ENCODE measurements around the gene ZNF697.
"Not testable (repeated sequence)": the region's sequence is repeated elsewhere in the genome, so short reads cannot be mapped to it uniquely, and the experiment has no call there.

- TF ChIP-seq, protein P1, sequence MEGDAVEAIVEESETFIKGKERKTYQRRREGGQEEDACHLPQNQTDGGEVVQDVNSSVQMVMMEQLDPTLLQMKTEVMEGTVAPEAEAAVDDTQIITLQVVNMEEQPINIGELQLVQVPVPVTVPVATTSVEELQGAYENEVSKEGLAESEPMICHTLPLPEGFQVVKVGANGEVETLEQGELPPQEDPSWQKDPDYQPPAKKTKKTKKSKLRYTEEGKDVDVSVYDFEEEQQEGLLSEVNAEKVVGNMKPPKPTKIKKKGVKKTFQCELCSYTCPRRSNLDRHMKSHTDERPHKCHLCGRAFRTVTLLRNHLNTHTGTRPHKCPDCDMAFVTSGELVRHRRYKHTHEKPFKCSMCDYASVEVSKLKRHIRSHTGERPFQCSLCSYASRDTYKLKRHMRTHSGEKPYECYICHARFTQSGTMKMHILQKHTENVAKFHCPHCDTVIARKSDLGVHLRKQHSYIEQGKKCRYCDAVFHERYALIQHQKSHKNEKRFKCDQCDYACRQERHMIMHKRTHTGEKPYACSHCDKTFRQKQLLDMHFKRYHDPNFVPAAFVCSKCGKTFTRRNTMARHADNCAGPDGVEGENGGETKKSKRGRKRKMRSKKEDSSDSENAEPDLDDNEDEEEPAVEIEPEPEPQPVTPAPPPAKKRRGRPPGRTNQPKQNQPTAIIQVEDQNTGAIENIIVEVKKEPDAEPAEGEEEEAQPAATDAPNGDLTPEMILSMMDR (optimal IDR thresholded peaks at IDR 0.05 in 1 of 3, IDR thresholded peaks at IDR 0.05 in 1 of 3, conservative IDR thresholded peaks at IDR 0.05 in 1 of 3; ENCODE audit: extremely low read depth in 1 of 3, insufficient read depth in 2 of 3, low read length in 3 of 3) = not testable (repeated sequence)
- not testable (repeated sequence) for TF ChIP-seq EZH2 (IDR thresholded peaks at IDR 0.05; ENCODE audit: low read length)
Observed at GRCh38 chr1:119569930-119570622, 78.0 kb downstream of the ZNF697 start.

Measured in keratinocyte (primary cell).